GM21619 (cell line): ENCODE measurements around the gene DPP7.

ENCODE experiments used
- ATAC-seq: cut with Tn5 transposase; IDR thresholded peaks from one replicate; pipeline ENCODE4 v1.9.1; 2021; ENCODE audit not compliant: unreplicated experiment

The DPP7 gene

DNA sequence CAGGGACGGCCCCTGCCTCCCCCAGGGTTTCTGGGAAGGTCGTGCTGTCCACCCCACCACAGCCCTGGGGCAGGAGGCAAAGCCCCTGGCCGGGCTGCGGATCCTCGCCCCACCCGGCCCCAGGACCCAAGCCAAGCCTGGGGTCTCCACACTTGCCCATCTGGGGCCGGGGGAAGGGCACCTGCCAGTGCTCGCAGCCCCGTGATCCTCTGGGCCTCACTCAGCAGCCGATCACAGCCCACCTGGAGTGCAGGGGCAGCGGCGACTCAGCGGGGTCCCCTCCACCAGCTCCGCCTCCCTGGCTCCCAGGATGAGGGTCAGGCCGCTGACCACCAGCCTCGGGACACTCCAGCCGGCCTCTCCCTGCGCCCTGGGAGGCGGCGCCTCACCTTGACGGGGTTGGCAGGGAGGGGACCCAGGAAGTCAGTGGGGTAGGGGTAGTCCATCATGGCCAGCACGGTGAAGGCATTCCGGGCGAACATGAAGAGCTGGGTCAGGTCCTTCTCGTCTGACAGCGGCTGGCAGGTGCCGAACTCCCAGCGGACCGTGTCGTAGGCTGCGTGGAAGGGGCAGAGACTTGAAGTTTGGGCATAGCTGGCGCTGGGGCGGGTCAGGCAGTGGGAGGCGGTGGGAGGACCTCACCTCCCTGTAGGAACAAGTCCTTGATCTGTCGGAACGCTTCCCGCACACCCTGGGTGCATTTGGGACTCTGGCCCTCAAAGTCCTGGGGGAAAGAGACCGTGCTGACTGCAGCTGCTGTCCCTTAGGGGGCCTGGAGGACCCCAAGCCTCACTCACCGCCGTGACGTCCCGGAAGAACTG lies 1.8 kb downstream of the DPP7 start:
- ATAC-seq = no peak

DNA sequence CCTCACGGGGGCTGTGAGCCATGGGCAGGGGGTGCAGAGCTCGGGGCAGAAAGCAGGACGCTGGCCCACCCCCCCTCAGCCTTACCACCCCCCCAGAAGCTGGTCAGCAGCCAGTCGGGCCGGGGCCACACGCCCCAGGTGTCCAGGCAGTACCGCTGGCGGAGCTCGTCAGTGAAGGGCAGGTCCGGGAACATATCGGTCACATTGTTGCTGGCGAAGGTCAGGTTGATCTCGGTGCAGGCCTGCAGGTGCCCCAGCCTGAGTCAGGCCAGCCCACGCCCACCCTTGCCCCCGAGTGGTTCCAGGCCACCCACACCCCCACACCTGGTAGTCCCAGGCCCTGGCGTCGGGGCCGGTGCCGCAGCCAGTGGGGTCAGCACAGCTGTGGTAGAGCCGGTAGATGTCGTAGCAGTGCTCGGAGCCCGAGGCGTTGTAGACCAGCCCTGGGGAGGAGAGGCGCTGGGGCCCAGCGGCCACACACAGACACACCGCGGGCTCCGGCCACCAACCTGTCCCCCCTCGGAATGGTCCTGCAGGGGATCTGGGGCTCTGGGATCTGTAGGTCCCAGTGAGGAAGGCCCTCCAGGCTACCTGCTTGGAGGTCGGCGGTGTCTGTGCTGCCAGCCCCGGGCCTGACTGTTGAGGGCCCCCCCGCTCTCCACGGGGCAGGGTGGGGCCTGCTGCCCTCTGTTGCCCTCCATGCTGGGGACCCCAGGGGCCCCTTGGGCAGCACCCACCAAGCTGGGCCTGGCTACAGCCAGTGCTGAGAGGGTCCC lies 2.6 kb downstream of the DPP7 start:
- no peak for ATAC-seq

DNA sequence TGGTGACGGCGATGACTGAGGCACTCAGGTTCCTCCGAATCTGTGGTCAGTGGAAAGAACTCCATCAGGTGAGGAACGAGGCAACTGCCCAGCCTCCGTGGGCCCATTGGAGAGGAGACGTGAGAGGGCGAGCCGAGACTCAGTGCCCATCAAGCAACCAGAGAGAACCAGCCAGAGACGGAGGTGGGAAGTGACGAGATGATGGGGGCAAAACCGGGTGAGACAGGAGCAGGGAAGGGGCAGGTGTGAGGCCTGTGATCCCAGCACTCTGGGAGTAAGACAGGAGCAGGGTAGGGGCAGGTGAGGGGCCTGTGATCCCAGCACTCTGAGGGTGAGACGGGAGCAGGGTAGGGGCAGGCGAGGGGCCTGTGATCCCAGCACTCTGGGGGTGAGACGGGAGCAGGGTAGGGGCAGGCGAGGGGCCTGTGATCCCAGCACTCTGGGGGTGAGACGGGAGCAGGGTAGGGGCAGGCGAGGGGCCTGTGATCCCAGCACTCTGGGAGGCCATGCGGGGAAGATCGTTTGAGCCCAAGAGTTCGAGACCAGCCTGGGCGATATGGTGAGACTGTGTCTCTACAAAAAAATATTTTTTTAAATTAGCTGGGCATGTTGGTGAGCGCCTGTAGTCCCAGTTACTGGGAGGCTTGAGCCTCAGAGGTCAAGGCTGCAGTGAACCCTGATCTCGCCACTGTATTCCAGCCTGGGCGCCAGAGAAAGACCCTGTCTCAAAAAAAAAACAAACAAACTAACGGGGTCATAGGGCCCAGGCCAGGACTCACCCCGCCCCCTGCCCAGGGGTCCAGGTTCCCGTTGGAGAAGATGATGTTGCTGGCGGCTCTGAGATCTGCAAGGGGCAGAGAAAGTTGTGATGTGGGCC lies 3.4 kb downstream of the DPP7 start:
- no peak for ATAC-seq

DNA sequence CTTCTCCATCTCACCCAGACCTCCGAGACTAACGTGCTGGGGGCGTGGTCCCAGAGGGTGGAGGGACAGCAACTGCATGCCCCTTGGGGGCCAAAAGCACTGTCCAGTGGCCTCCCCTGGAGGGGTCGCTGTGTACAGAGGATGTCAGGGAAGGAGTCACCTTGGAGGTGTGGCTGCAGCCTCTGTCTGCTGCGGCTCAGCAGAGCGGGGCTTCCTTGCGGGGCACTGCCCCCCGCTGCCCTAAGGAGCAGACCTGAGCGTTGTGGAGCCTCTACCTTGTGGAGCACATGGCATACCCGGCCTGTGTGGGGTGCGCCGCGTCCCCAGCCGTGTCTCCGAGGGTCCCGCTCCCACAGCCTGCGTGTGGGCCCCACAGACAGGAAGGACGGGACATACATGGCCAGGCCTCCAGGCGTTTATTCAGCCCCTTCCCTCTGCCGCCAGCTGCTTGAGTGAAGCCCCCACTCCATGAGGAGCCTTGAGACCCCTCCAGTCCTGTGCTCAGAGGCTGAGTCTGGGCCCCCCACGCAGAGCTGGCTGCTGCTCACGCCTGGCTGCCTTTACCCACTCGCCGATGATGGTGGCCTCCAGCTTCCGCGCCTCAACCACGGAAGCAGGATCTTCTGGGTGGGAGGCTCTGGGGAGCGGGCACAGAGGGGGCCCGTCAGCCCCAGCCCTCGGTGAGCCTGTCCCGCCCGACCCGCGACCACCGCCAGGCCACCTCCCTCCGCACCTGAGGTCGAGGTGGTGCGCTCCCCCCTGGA lies 4.2 kb downstream of the DPP7 start:
- ATAC-seq = no peak

DNA sequence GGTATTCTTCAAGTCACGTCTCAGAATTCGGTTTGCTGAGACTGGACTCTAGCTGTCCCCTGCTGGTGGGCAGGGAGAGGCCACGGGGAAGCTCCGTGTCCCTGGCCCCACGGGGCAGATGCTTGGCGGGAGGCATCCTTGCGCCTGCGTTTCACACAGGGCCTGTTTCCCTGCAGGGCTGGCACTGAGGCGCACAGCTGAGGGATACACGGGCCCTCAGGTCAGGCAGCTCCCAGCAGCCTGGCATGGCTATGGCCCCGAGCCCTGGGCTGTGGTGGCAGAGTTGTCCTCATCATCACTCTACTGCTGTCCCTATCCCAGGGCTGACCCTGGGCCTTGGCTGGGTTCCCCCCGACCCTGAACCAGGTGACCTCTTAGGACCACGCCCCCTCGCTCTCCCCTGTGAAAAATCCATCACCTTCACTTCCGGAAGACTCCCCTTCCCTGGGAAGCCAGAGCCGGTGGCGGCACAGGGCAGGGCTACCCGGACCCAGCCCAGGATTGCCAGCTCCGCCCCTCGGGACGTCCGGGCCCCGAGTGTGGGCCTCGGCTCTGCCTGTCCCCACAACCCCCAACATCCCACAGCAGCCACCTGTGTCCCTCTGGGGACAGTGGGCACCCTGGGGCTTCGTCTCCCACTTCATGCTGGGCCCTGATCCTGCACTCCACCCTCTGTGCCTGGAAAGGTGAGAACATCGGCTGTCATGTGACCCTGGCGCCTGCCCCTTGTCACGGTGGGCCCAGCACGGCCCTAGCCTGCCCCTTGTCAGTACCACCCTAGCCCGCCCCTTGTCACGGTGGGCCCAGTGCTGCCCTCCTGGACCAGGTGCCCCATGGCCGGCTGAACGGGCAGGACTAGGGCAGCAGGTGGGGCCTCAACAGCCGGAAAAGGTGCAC lies 5.0 kb downstream of the DPP7 start:
- ATAC-seq = no peak

DNA sequence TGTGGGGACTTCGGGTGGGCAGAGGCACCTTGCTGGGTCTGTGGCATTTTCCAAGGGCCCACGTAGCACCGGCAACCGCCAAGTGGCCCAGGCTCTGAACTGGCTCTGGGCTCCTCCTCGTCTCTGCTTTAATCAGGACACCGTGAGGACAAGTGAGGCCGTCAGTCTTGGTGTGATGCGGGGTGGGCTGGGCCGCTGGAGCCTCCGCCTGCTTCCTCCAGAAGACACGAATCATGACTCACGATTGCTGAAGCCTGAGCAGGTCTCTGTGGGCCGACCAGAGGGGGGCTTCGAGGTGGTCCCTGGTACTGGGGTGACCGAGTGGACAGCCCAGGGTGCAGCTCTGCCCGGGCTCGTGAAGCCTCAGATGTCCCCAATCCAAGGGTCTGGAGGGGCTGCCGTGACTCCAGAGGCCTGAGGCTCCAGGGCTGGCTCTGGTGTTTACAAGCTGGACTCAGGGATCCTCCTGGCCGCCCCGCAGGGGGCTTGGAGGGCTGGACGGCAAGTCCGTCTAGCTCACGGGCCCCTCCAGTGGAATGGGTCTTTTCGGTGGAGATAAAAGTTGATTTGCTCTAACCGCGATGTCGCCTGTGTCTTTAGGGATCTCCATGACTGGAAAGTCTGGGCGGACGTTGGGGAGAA lies 5.8 kb downstream of the DPP7 start:
- no peak for ATAC-seq

DNA sequence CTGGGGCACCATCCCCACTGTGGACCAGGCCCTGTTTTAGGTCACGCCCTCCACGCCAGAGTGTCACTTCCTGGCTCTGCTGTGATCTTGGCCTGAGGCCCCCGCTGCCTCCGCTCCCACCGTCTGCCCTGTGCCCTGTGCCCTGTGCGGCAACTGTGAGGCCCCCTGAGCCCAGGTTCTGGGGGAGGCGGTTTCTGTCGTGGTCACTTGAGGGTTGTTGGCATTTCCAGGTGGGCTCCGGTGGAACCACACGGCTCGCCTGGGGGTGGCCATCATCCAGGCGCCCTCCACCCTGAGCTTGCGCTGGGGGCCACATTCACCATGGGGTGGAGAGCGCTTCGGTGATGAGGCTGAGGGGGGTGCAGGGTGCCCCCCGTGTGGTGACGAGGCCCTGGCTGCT lies 6.6 kb downstream of the DPP7 start:
- no peak for ATAC-seq

DNA sequence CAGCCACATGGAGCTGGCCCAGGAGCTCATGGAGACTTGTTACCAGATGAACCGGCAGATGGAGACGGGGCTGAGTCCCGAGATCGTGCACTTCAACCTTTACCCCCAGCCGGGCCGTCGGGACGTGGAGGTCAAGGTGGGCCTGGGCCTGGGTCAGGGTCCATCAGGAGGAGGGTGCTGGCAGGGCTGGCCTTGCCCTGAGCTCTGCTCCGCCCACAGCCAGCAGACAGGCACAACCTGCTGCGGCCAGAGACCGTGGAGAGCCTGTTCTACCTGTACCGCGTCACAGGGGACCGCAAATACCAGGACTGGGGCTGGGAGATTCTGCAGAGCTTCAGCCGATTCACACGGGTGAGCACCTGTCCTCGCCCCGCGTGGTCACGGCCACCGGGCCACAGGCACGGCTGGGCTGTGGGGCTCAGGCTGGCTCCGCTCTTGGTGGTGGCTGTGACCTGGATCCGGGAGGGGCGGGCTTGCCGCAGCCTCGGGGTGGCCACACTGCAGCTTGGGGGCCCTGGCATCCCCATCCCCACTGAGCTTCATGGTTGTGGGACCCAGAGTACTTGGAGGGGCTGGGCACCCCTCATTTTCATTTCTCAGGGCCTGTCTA lies 7.1 kb downstream of the DPP7 start:
- no peak for ATAC-seq

DNA sequence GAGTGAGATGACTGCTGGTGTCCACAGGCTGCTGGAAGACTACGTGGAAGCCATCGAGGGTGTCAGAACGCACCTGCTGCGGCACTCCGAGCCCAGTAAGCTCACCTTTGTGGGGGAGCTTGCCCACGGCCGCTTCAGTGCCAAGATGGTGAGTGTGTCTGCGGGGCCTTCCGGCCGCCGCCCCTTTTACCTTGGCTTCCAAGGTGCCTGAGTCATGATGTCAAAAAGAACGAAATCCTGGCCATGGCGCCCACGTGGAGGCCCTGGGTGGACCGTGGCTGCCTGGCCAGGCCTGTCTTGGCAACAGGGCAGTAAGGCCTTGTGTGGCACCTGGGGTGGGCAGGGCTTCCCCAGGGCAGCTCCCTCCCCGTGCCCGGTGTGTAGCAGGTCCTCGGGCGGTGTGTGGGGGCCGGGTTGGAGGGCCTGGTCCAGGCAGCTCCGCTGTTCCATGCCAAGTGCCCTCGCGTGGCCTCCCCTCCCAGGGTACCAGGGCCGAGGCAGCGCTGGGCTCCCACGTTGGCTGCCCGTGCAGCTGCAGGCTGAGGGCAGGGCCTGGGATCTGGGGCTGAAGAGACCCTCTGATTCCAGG lies 7.8 kb downstream of the DPP7 start:
- no peak for ATAC-seq

DNA sequence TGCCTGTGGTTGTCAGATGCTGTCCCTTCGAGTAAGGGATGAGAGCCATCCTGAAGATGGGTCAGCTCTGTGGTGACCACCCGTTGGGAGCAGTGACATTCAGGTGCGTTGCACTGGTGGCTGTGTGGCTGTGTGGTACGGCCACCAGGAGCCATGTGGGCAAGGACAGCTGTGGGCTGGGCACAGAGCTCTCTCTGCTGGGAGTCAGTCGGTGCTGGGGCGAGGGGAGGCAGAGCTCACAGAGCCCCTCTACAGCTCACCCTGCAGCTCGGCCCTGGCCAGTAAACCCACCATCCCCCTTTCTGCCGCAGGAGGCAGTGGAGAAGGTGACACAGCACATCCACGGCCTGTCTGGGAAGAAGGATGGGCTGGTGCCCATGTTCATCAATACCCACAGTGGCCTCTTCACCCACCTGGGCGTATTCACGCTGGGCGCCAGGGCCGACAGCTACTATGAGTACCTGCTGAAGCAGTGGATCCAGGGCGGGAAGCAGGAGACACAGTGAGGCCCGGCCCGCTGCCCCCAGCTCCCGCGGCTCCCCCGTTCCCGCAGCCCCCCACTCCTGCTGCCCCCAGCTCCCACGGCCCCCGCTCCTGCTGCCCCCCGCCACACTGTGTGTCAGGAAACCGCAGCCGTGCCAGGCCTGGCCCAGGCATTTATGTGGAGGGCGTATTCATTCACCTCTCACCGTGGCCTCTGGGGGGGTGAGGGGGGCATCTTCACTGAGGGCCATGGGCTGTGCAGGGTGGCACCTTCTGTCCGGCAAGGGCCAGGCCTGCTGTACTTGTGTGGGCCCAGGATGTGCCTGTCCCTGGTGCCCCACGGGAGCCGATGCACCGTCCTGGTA lies 8.5 kb downstream of the DPP7 start:
- no peak for ATAC-seq

DNA sequence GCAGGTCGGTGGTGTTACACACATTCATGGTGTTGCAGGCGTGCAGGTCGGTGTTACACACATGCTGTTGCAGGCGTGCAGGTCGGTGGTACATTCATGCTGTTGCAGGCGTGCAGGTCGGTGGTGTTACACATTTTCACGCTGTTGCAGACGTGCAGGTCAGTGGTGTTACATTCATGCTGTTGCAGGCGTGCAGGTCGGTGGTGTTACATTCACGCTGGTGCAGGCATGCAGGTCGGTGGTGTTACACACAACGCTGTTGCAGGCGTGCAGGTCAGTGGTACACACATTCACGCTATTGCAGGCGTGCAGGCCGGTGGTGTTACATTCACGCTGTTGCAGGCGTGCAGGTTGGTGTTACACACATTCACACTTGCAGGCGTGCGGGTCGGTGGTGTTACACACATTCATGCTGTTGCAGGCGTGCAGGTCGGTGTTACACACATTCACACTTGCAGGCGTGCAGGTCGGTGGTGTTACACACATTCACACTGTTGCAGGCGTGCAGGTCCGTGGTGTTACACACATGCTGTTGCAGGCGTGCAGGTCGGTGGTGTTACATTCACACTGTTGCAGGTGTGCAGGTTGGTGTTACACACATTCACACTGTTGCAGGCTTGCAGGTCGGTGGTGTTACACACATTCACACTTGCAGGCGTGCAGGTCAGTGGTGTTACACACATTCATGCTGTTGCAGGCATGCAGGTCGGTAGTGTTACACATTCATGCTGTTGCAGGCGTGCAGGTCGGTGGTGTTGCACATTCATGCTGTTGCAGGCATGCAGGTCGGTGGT lies 11.1 kb downstream of the DPP7 start:
- ATAC-seq = no peak

DNA sequence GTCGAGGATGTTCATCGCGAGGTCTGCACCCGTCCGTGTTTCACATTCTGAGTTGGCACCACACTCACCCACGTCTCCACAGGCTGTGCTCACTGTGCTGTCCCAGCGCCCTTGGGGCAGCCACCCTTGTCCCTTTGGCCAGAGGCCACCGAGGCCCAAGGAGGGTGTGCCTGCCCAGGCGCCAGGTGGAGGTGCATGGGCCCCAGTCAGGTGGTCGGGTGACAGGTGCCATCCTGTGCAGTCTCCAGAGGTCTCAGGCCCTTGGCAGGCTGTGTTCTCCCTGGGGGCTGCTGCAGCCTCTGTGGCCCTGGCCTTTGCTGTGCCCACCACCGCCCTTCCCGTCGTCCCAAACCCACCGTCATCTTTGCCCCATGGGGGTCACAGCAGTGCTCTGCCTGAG lies 15.3 kb downstream of the DPP7 start:
- ATAC-seq = no peak

DNA sequence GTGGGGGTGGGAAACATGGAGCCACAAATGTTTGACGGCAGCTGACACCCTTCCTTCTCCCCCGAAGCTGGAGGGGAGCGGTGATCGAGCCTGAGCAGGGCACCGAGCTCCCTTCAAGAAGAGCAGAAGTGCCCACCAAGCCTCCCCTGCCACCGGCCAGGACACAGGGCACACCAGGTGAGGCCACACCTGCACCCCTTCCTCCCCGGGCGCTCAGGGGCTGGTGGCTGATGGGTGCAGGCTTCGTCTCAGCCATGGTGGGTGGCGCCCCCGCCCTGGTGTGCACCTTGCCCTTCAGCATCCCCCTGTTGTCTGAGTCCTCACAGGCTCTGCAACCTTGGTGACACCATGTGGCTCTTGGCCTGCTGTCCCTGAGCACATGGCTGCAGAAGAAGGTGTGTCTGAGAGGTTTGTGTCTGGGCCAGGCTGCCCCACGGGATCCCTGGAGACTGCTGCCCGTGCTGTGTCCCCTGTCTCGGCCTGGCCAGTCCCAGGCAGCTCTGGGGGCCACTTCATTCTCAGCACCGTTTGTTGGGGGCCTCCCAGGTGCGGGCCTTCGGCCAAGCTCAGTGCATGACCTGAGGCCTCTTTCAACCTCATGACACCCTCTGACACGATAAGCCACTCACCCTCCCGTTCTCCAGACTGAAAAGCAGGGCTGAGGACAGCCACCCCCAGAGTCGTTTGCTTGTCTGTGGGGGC lies 16.6 kb downstream of the DPP7 start:
- ATAC-seq = no peak

DNA sequence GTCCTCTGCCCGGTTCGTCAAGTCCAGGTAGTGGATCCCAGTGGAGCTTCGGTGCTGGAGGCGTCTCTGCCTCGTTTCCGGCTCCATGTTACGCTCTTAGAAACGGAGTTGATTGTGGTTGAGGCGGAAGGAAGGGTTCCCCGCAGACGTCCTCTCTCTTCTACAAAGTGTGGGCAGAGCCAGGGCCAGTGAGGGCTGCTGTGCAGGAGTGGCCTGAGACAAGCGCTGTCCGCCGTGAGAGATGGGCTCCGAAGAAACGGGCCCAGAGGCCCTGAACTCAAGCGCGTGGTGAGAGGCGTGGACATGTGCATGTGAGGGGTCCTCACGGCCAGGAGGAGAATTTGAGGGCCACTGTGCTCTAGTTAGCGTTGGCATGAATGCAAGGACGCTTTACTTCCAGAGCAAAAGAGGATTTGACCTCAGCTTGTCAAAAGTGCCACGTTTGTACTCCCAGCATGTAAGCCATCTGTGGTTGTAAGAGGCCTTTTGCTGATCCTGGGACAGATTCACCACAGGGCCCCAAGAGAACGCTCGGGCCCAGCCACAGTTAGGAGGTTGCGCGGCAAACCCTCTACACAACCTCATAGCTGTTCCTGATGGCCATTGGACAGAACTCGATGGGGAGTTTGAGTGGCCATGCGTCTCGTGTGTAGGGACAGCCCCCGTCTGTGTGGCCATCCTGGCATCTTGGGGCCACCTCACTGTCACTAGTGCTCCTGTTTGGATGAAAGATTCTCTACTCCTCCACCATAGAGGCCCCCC lies 17.6 kb downstream of the DPP7 start:
- no peak for ATAC-seq
